Endothelial cell of umbilical vein (primary cell): ENCODE results near the gene AK9.

Experiments
- JUN ChIP-seq: IDR thresholded peaks from 2 replicates; pipeline ENCODE4 v1.6.1; 2011; ENCODE audit warnings: borderline replicate concordance, low read depth; ENCODE audit not compliant: insufficient read length, insufficient read depth
- TF ChIP-seq, protein P1 (sequence below), 2 donors: IDR thresholded peaks; 1 replicate in 1 of 2; 2 replicates in 1 of 2; pipeline ENCODE4 v1.5.1; 2011; ENCODE audit warnings: low read length in 2 of 2, mild to moderate bottlenecking in 2 of 2, moderate library complexity in 2 of 2, control low read depth in 1 of 2, inconsistent platforms in 1 of 2, low read depth in 1 of 2; ENCODE audit not compliant: insufficient read depth in 1 of 2; ENCODE audit errors: extremely low read depth in 1 of 2

DNA sequence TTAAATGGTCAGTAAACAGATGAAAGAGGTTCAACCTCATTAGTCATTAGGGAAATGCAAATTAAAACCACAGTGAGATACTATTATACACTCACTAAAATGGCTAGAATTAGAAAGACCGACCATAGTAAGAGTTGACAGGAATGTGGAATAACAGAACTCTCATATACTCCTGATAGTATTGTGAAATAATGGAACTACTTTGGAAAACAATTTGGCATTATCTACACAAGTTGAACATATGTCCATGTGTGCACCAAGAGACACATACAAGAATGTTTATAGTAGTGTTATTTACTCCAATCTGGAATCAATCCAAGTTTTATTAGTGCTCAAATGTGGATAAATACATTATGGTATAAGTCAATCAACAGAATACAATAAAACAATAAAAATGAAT is 59.6 kb downstream of the AK9 start:
- no peak for TF ChIP-seq JUN
- TF ChIP-seq, protein P1, sequence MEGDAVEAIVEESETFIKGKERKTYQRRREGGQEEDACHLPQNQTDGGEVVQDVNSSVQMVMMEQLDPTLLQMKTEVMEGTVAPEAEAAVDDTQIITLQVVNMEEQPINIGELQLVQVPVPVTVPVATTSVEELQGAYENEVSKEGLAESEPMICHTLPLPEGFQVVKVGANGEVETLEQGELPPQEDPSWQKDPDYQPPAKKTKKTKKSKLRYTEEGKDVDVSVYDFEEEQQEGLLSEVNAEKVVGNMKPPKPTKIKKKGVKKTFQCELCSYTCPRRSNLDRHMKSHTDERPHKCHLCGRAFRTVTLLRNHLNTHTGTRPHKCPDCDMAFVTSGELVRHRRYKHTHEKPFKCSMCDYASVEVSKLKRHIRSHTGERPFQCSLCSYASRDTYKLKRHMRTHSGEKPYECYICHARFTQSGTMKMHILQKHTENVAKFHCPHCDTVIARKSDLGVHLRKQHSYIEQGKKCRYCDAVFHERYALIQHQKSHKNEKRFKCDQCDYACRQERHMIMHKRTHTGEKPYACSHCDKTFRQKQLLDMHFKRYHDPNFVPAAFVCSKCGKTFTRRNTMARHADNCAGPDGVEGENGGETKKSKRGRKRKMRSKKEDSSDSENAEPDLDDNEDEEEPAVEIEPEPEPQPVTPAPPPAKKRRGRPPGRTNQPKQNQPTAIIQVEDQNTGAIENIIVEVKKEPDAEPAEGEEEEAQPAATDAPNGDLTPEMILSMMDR (IDR thresholded peaks at IDR 0.05; ENCODE audit: extremely low read depth in 1 of 2, insufficient read depth in 1 of 2, low read depth in 1 of 2, low read length in 2 of 2), result no peak
